IPS-NIHi11 (cell line): ENCODE measurements around the gene SAT2.
"Not testable (repeated sequence)": the region's sequence is repeated elsewhere in the genome, so short reads cannot be mapped to it uniquely, and the experiment has no call there.

Experiments
- DNase-seq: peaks from one replicate; pipeline ENCODE4 v3.0.0; 2012; ENCODE audit warnings: mixed read lengths, low spot score

The SAT2 gene

DNA sequence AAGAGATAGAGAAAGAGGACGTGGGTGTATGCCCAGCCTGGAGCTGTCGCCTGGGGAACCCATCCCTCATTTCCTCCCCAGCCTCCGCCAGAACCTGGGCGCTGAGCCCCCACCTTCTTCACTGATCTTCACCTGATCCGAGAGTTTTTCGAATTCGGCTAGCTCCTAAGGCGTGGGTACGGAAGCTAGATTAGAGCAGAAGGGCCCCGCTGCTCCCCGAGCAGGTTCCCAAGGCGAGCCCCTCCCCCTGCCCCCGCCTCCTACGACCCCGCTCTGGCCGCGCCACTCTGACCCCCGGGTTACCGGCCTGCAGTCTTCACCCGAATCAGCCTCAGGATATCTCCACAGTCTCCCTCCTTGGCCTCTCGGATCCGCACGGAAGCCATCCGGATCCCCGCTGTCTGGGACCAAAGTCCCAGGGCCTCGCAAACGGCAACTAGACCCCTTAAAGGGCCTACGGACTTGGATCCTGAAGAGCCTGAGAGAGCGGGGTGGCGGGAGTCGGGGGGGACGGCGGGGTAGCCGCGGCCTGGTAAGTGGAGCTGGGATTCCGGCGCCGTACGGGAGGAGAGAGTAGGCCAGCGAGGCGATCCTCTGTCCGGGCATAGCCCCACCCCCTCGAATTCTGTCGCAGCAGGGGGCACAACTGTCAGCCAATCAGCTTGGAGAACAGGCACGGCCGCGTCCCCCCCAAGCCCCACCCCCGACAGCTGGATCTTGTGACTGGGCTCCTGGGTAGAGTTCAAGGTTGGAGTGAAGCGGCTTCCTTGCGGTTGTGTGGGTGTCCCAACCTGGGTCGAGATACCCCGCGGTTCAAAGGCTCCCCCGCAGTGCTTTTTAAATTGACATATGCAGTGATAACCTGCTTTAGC is at the start of gene SAT2:
TSS of gene SAT2 (minus strand) at position 572 of the 872 bp plus-strand sequence. CDS start at position 386, 186 bp downstream.
- peak; percentile 98 for DNase-seq

DNA sequence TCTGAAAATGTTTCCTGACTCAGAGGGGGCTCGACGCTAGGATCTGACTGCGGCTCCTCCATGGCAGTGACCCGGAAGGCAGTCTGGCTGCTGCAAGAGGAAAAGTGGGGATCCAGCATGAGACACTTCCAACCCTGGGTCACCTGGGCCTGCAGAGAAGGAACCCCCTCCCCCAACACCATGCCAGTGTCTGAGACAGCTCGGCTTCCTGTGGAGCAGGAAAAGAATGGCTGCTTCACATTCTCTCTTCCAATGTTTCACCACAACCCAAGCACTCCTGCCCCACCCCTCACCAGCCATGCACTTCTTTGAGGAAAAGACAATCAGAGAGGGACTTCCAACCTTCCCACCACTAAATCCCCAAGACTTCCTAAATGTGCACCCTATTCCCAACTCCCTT is 48.9 kb upstream of the SAT2 start:
- DNase-seq = peak; percentile 51

DNA sequence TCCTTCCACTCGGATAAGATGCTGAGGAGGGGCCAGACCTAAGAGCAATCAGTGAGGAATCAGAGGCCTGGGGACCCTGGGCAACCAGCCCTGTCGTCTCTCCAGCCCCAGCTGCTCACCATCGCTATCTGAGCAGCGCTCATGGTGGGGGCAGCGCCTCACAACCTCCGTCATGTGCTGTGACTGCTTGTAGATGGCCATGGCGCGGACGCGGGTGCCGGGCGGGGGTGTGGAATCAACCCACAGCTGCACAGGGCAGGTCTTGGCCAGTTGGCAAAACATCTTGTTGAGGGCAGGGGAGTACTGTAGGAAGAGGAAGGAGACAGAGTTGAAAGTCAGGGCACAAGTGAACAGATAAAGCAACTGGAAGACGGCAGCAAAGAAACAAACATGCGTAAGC is 47.3 kb upstream of the SAT2 start:
- DNase-seq = no peak

DNA sequence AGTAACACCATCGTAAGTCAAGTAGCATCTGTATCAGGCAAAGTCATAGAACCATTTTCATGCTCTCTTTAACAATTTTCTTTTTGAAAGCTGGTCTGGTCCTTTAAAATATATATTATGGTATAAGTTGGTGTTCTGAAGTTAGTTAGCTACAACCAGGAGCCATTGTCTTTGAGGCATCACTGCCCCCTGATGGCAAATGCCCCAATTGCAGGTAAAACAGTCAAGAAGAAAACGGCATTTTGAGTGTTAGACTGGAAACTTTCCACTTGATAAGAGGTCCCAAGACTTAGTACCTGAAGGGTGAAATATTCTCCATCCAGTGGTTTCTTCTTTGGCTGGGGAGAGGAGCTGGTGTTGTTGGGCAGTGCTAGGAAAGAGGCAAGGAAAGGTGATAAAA is 45.6 kb upstream of the SAT2 start:
- peak; percentile 48 for DNase-seq

DNA sequence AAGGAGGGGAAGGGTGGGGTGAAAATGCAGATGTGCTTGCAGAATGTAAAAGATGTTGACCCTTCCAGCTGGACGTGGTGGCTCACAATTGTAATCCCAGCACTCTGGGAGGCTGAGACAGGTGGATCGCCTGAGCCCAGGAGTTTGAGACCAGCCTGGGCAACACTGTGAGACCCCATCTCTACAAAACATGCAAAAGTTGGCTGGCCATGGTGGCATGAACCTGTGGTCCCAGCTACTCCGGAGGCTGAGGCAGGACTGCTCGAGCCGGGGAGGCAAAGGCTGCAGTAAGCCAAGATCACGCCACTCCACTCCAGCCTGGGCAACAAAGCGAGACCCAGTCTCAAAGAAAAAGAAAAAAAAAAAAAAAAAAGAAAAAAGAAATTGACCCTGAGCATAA is 40.9 kb upstream of the SAT2 start:
- no peak for DNase-seq

DNA sequence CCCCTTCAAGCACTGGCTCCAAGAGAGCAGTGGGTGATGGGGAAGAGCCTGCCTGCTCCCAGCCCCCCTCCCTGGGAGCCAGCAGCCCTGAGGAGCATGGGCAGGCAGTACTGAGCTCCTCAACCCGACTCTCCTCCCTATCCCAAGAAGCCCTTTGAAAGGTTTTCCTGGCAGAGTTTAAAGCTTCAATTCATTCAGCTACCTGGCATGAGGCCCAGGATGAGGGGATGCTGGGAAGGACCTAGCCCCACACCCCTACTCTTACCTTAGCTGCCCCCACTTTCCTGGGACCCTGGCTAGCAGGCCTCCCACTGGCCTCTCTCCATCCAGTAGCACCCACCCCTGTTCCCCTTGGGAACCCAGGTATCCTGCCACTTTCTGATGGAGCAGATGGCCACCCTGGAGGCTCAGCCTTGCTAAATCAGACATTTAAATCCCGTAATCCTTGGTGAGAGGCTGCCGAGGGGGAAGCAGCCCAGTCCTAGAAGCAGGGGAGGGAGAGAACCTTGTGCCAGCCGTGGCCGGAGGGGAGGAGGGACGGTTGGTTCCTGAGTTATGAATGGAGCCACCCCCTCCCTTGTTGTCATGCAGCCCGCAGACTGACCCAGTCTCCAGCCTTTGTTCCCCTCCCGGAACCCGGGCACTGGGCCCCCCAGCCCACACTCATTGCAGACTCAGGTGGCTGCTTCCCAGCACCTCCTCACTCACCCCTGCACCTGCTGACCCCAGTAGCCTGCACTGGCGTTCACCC is 40.2 kb upstream of the SAT2 start:
- no peak for DNase-seq

DNA sequence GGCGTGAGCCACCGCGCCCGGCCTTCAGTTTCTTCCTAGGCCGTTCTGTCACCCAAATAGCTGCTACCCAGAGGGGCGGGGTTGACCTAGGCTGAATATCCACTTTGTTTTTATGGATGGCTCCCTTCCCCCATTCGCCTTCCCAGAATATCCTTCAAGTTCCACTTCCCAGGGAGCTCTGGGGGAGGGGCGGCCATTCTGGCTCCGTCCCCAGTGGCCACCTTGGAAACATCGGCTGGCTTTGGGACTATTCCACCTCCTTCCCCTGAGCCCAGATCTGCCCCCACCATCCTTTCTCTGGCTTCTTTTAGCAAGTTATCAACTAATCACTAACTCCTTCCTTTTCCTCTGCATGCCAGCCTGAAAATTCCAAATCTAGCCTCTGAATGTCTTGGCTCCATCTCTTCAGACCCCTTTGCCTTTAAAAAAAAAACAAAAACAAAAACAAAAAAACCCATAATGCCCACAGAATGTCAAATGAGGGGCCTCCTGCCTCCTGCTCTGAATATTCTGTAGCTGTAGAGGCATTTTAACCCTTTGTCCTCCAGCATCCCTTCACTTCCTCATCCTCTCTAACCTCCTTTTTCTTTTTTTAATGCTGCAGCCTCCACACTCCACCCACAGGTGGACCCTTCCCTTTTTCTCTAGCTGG is 29.5 kb upstream of the SAT2 start:
- peak; percentile 77 for DNase-seq

DNA sequence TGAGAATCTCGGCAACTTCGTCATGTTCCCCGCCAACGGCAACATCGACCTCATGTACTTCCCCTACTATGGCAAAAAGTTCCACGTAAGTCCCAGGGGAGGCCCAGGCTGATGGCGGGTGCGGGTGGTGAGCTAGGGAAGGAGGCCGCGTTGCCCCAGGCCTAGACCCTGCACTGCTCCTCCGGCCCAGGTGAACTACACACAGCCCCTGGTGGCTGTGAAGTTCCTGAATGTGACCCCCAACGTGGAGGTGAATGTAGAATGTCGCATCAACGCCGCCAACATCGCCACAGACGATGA is 27.9 kb upstream of the SAT2 start:
- DNase-seq = no peak

DNA sequence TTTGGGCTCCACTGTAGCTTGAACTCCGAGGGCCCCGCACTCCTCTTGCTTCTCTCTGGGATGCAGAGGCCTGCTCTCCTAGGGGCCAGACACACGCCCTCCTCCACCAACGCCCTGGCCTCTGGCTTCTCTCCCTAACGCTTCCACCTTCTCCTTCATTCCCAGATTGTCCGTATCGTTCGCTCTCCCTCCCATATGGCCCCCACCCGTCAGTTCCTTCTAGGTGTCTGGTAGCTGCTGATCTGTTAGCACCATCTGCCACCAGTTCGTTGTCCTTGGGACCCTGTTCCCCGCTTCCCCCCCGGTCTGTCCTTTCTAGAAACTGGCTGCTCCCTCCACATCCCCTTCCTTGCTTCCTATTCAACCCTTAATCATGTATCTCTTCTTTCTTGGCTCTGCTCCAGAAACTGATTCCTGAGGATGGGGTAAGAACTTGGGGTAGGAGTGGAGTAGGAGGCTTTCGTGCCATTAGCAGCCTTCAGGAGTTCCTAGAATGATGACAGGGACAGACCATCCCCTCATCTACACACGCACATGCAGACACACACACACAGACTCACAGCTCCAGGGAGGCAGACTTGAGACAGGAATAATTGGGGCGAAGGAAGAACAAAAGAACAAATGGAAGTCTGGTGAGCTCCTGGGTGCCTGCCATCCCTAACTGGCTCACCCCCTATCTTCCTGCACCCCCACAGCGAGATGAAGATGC is 27.4 kb upstream of the SAT2 start:
- DNase-seq = no peak

DNA sequence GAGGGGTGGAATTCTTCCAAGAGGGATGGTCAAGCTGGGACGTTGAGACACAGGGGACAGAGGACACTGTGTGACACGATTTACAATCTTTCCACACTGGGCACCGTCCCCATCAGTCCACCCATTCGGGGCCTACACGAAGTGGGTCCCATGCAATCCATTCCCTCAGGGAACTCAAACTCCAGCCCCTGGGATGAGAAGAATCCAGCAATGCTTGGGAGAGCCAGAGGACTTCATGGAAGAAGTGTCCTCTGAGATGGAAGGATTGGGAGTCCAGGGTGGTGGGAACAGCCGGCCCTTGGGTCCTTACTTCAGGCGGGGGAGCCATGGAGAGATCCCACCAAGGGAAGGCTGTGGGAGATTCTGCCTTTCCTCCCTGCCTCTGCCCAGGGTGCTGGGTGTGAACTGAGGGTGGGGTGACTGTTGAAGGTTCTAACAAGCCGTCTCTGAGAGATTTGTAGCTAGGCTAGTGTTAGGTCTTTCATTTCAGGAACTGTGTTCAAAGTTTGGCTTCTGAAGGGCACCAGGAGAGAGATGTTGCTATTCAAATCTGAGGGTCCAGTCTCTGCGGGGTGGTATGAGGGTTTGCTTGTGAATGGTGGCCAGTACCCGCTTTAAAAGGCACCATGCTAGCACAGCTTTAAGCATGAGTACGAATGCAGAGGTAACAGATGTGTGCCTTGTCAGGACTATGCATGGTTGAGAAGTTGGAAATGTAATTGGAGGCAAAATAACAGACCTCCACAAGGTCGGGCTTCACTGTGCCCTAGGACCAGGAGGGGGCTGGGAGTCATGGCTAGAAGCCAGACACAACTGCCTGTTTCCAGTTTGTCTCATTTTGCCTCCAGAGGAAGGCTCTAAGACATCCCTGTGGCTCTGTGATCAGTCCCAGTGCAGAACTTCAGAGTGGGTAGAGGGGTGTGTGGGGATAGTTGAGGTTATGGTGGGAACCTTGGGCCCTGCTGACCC is 25.1 kb upstream of the SAT2 start:
- DNase-seq = no peak

DNA sequence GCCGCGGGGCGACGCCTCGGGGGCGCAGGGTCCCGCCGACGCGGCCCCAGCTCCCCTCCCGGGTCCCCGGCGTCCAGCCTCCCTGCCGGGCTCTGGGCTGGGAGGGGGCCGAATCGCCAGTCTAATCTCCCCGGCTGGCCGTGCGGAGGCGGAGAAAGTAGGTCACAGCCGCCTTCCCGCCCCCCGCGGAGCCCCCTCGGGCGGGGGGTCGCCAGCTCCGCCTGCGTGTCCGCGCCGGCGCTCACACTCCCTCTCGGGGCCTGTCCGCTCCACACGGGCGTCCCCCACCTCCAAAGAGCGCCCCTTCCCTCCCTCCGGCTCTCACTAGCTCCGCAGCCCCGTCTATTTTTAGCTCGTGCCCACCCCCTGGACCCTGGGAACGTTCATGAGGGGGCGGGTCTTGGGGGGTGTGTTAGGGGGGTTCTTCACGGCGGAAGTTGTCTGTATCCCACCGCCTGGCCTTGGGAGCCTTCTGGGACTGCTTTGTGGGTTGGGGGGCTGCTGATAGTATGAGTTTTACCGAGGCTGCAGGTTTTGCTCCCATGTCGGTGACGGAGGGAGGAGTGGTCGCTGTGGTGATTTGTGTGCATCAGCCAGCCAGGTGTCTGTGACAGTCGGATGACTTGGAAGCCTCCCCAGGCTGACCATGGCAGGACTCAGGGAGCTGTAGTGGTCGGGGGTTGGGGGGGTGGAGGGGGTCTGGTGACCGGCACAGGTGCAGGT is 24.2 kb upstream of the SAT2 start:
- DNase-seq = peak; percentile 48

DNA sequence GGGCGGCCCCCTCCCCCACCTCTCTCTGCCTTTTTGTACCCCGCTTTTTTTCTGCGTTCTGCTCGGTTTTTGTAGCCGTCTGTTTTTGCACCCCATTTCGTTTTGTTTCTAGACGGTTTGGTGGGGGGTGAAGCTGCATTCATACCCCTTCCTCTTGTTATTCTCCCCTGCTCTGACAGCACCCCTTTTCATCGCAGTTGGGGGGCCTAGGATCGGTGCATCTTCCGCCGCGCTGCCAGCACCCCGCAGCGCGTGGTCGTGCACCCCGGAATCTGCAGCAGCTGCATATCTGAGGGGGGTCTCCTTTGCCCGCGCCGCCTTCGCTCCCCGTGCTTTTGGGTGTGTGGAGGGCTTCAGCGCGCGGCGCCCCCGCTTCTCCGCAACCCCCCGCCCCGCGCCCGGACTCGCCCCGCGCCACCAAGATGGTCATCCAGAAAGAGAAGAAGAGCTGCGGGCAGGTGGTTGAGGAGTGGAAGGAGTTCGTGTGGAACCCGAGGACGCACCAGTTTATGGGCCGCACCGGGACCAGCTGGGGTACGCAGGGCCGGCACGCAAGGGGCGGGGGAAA is 23.6 kb upstream of the SAT2 start:
- DNase-seq = no peak

DNA sequence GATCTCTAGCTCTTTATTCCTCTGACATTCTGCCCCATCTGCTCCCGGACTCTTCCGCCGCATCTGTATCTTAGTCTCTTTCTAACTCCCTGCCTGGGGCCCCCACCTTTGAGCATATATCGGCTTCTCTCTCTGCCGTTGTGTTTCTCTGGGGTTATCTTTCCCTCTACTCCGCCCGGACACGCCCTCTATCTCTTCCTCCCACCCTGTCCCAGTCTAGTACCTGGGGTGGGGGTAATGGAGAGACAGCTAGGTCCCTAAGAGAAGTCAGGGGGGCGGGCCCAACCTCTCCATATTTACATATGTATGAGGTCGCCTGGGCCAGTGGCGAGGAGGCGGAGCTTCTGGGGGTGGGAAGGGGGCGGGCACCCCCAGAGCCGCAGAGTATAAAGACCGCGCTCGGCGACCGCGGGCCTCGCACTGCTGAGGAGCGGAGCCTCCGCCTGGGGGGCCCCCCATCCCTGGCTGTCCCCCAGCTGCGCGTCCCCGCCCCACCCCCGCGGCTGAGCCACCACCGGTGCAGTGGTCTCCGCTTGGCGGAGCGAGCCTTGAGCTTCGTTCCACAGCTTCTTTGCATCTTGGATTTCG is 23.0 kb upstream of the SAT2 start, which contains the start of gene ATP1B2:
TSS of gene ATP1B2 (plus strand) at position 418 of the 588 bp plus-strand sequence. CDS start 593 bp downstream, outside the sequence.
- DNase-seq = peak; percentile 95

DNA sequence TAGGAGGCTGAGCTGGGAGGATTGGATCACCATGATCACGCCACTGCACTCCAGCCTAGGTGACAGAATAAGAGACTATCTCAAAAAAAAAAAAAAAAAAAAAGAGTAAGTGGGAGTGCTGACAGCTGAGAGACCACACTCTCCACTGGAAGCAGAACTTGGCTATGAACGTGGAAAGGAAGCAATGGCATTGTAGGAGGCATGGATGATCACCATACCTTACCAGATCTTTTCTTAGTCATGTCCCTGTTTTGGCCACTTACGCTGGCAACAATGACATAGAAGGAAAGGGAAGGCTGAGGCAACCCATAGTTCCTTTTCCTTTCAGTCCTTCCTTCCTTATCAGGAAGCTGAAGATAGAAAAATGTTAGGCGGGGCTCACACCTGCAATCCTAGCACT is 19.4 kb upstream of the SAT2 start:
- no peak for DNase-seq

DNA sequence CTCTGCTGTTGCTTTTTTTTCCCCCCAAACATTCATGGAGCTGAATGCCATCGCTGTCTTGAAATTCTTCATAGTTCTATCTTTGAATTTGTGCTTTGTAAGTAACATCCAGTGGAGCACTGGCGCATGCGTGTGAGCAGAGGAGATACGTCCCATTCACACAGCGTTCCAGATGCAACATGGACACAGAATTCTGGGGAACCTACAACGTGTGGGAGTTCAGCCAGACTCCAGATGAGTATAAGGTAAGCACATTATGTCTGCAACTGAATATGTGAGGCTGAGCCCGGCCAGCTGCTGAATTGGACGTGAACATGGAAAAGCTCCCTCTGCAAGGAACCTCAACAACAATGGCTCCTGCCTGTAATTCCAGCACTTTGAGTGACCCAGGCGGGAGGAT is 18.8 kb upstream of the SAT2 start:
- DNase-seq = no peak

DNA sequence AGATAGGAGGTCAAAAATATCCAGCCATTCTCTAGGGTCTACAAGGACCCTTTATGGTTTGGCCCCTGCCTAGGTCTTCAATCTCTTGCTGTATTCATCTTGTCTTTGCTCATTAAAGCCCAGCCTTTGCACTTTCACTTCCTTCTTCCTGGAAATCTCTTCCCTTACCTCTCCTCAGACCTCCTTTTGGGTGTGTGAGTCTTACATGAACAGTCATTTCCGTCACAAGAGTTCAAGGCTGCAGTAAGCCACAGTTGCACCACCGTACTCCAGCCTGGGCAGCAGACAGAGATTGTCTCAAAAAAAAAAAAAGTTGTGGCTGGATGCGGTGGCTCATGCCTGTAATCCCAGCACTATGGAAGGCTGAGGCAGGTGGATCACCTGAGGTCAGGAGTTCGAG is 17.2 kb upstream of the SAT2 start:
- no peak for DNase-seq

DNA sequence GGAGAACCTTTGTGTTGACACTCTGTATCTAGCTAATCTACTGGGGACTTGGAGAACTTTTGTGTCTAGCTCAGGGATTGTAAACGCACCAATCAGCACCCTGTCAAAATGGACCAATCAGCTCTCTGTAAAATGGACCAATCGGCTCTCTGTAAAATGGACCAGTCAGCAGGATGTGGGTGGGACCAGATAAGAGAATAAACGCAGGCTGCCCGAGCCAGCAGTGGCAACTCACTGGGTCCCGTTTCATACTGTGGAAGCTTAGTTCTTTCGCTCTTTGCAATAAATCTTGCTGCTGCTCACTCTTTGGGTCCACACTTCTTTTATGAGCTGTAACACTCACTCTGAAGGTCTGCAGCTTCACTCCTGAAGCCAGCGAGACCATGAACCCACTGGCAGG is 14.0 kb upstream of the SAT2 start:
- not testable (repeated sequence) for DNase-seq

DNA sequence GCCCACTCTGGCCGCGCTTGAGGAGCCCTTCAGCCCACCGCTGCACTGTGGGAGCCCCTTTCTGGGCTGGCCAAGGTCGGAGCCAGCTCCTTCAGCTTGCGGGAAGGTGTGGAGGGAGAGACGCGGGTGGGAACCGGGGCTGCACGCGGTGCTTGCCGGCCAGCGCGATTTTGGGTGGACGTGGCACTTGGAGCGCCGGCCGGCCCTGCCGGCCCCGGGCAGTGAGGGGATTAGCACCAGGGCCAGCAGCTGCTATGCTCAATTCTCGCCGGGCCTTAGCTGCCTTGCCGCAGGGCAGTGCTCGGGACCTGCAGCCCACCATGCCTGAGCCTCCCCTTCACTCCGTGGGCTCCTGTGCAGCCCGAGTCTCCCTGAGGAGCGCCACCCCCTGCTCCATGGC is 13.2 kb upstream of the SAT2 start:
- DNase-seq = no peak

DNA sequence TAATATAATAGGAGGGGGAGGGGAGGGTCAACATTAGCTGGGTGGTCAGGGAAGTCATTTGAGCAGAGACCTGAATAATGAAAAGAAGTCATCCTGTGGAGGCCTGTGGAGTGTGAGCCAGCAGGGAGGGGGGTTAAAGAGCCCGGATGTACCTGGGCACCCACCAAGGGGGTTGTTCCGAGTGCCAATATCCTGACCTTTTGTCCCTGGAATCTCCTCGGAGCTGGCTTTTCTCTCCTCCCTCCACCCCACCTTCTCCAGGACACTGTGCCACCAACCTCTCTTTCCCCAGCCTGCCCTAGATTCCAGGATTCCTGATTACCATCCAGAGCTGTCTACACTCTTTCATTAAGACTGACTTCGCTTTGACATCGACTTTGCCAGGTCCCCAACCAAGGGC is 8.5 kb upstream of the SAT2 start:
- no peak for DNase-seq

DNA sequence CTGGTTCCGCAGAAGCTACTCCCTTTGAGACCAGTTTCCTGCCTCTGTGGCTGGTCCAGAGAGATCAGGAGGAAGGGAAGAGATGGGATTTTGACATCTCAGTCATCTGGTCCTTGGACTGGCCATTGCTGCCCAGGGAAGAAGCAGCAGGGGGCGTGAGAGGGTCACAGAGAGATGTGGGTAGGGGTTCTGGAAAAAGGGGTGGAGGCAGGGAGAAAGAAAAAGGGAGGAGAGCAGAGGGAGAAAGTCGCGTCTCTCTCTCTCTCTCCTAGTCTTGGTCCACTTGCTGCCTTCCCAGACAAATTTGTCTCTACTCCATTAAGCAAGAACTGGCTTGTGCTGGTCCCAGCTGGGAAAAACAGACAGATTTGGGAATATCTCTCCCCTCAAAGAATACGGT is 6.8 kb upstream of the SAT2 start:
- DNase-seq = peak; percentile 73
